ENCODE results near the gene RIMS4.
"Not testable (repeated sequence)": the region's sequence is repeated elsewhere in the genome, so short reads cannot be mapped to it uniquely, and the experiment has no call there.

Gene RIMS4

DNA sequence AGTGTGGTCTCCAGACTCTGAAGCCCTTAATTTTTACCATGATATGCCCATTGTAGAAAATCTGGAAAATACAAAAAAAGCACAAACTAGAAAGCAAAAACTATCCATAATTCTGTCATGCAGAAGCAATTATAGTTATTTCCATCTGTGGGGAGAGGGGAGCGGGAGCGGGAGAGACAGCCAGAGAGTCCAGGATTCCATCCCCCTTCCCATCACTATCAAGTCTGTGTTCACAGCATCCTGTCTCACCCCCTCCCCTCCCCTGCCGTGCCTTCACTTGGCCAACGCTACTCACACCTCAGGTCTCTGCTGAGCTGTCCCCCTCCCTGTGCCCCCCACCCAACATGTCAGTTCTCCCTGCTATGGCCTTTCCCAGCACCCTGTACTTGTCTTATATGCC is 14.5 kb downstream of the RIMS4 start:
- ATAC-seq (no peak), DNase-seq (no peak)

DNA sequence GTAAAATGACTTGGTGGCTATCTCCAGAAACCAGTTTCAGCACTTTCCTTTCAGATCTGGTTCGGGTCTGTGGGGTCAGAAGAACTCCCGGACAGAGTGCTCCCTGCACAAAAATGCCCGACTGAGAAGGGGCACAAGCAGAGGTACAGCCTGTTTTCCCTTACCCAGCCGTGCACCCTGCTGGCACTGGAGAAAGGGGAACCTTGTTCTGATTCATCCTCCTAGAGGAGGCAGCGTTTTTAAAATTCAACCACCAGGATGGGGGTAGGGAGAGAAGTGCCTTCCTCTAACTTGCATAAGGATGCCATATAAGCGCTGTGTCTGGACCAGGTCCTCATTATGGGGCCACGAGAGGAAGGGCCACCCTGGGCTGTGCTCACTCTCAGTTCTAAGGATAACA is 17.6 kb downstream of the RIMS4 start:
- DNase-seq (no peak), ATAC-seq (no peak)

DNA sequence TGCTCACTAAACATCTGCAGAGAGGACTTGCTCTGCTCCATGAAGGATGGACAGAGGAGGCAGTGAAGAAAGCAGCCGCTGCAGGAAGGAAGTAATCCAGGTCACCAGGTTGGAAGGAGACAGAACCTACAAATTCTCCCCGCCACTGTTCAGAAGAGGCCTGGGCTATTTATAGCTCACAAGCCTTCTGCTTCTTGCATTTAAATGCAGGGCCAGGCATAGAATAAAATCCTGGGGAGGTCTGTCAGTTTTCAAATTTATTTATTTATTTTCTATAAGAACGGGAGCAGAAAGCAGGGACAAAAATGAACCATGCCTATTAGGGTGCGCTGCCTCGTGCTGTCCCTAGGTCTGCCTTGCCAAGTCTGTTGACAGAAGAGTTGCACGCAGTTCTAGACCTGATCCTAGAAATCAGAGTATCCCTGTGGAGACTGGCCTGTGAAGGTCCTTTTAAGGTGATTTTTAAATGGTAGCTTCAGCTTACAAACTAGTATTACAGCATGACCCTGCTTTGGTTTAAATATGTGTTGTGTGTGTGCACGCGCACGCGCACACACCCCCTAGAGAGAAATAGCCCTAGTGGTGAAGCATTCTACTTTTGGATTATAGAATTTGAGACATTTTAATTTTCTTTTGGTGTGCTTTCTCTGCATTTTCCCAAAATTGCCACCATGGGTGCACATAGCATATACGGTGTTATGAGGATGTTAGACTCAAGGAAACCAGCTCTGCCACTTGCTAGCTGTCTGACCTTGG is 19.5 kb downstream of the RIMS4 start:
- no peak for DNase-seq
- ATAC-seq: no peak

DNA sequence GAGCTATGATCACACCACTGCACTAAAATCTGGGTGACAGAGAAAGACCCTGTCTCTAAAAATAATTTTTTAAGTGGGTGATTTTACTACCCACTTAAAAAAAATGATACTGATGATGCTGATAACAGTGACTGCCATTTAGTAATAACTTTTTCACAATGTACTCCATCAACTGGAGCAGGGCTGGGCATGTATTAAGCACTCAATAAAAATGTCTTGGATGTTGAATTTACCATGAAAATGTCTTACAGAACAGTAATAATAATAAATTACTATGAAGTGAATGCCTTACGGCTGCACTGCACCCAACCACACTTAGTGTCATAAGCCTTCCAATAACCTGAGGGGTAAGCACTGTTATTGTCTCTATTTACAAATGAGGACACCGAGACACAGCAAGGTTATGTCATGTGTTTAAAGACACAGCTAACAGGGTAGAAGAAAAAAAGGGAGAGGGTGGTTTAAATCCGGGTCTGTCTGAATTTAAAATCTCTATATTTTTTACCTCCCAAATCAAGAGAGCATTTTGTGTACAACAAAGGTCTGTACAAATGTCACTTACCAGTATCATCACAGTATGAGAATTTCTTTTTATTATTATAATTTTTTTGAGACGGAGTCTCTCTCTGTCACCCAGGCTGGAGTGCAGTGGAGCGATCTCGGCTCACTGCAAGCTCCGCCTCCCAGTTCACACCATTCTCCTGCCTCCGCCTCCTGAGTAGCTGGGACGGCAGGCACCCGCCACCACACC is 21.5 kb downstream of the RIMS4 start:
- no peak for ATAC-seq
- DNase-seq: no peak

DNA sequence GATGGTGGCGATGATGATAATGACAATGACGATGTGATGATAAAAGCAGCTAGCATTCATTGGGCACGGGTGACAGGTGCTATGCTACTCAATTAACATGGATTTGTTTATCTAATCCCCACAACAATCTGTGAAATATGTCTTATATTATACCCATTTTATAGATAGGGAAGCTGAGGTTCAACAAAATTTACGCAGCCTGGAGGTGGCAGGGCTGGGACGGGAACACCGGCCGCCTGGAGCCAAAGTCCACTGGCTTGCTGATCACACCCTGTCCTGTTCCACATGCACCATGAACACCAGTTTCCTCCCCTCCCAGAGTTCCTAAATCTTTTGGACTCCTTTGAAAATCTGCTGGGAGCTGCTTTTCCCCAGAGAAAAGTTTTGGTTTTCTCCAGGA is 23.0 kb downstream of the RIMS4 start:
- no peak for DNase-seq
- no peak for ATAC-seq

DNA sequence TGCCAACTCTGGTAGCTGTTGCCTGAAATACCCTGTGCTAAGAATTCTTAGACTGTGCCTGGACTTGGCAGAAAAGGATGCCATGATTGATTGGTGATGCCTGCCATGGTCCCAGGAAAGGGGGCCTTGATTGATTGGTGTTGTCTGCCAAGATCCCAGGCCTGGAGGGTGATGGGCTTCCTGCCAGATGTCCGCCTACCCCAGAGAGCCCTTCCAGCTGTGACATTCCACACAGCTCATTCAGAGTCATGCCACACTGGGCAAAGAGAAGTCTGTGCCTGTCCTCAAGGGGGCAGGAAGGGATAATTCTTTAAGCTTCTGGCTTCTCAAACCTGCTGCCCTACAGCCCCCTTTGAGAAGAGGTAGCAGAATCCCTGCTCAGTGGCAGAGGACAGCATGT is 24.6 kb downstream of the RIMS4 start:
- ATAC-seq: no peak
- DNase-seq: no peak

DNA sequence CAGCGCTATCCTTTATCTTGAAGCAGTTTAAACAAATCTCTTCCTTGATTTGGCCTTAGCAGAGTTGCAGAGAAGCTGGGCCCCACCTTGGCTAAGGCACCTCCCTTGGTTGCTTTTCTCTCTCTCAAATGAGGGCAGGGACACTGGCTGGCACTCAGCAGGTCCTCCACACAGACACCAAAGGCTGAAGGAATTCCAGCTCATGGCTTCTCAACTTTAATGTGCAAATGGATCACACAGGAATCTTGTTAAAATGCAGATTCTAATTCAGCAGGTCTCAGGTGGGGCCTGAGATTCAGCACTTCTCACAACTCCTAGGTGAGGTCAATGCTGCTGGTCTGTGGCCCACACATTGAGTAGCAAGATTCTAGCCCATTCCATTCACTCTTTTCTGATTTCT is 25.7 kb downstream of the RIMS4 start:
- no peak for ATAC-seq

DNA sequence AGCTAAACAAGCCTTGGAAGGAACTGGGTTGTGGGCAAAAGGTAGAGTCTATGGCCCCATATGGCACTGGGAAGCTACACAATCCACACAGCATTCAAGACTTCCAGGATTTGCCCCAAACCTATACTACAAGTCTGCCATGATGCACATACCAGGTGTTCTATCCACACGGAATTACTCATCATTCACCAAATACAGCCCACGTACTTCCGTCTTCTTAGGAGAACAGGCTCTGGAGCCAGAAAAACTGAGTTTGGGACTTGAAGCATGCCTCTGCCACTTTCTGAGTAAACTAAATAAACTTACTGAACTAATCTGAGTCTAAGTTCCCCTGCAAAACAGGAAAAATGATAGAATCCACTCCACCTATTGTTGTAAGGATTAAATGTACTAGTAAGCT is 28.6 kb downstream of the RIMS4 start:
- ATAC-seq (no peak), DNase-seq (no peak)

More for the DNA sequence above, 25.7 kb downstream of the RIMS4 start:
- no peak for DNase-seq

DNA sequence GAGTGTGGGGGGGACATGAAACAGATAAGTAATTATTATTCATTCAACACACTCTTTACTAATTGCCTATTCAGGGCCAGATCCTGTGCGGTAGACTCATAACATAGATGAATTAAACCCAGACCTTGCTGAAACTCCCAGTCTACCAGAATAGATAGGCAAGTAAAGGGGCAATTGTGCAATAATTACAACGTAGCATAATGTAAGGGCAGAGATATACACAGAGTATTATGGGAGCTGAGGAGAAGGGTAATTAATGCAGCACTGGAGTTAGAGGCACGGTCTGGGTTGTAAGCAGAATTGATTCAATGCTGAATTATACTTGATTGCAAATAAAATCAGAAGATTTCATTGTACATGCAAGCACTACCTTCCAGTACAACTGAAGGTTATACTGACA is 29.2 kb downstream of the RIMS4 start:
- DNase-seq: no peak
- ATAC-seq: no peak

DNA sequence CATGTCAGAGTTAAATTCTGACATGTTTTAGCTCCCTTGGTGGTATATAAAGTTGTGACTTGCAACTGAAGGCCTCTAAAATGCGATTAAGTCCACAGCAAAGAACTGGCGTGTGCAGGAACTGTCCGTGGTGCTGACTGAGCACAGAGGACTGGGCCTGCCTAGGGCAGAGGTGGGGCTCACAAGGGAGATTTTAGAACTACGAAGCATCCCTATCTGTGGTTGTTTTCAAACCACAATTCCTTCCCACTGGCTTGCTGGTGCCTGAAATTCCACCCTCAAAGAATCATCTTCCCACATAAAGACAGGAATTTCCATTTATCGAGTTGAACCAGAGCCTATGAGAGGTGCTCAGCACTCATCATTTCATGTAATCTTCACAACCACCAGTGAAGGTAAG is 30.1 kb downstream of the RIMS4 start:
- peak; percentile 50 for DNase-seq
- ATAC-seq: no peak

DNA sequence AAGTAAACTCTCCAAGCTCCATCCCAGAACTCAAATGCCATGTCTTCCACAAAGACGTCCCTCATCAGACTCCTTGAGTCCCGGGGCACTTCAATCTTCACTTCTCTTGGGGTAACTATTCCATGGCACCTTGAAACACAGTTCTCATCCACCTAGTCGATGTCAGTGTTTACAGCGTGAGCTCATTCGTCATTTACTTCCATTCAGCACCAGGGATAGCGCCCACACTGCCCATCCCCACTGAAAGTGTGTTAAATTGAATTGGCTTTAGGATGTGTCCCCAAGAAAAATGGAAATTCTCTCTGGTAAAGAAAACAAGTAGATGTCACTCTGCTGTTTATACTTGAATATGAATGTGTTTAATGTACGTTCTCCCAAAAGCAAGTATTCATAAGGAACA is 33.4 kb downstream of the RIMS4 start:
- ATAC-seq (no peak), DNase-seq (peak; percentile 7)

DNA sequence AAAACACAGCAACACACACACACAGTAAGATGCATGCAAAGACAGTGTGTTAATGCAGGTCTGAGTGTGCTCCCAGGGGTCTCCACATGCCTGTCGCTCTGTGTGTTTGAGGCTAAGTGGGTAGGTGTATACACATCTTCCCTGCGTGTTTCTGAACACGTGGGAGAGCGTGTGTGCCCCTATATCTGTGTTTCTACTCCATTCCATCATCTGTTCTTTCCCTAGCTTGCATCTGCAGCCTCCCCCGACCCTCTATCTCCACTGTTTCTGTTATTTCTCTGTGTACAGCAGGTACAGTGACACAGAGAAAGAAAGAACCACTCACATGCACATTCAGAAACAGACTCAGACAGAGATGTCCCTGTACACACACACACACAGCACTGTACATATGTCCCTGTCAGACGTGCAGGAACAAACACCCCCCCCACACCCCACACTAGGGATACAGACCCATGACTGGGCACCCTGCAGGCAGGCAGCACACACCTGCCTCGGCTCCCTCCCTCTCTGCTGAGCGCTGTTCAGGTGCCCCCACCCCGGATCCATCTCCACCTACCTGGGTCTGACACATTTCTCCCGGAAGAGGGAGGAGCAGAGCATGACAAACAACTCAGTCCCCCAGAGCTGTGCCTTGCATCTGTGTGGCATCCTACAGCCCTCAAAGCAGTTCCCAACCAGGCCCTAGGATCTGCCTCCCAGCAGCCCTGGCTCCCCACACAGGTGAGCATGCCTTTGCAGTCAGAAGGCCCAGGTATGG is 37.1 kb downstream of the RIMS4 start:
- DNase-seq (no peak), ATAC-seq (no peak)

DNA sequence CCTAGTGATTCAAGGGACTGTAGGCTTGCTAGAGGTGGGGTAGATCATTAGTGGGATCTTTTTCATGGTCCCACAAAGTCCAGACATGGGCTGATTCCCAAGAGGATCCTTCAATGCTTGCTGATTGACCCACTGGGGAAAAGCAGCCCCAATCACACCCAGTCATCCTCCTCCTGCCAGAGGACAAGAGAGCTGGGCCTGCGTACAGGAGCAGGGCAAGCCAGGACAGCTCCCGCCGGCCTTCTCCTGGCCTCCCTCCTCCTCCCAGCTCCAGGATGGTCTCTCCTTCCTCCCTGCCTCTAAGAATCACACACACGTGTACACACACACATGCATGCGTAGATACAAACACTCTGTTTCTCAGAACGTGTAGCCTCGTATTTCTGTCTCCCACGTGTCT is 37.7 kb downstream of the RIMS4 start:
- DNase-seq (no peak), ATAC-seq (no peak)

DNA sequence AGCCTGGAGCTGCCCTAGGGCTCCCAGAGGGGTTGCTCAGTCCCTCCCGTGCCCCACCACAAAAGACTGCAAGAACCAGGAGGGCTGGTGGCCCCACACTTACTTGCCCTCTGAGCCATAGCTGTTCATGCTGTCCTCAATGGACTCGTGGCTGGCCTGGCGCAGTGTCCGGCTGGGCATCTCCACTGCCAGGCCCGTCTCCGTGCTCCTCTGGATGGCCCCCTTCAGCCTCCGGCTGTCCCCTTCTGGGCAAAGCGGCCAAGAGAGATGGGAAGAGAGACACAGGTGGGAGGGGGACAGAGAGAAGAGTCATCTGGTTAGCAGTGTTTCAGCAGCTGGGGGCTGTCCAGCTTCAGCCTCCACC is 39.2 kb downstream of the RIMS4 start:
- ATAC-seq (no peak), DNase-seq (no peak)

DNA sequence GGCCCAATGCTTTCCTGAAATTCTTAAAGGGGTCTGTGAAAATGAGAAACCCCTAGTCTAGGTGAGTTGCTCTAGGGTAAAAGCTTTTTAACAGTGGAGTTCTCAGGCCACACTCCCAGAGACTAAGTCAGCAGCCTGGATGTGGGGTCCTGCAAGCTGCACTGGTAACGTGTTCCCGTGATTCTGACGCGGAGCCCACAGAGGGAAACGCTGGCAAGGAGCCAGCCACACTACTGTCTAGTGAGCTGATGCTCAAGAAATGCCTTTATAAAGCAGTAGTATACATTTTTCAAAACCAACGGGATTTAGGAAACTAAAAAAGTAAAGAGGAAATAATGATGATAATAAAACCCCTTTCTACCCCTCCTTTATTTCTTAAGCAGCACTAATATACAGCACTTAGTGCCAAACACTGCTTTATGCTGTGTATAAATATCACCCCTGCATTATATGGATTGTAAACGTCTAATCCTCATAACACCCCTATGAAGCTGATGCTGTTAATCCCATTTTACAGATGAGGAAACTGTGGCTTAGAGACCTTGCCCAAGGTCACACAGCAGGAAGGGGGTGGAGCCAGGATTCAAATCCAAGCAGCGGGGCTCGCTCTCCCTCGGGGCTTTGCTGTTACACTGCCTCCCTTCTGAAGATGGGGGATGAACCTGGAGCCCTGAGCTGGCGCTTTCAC is 39.7 kb downstream of the RIMS4 start:
- ATAC-seq (no peak), DNase-seq (no peak)

DNA sequence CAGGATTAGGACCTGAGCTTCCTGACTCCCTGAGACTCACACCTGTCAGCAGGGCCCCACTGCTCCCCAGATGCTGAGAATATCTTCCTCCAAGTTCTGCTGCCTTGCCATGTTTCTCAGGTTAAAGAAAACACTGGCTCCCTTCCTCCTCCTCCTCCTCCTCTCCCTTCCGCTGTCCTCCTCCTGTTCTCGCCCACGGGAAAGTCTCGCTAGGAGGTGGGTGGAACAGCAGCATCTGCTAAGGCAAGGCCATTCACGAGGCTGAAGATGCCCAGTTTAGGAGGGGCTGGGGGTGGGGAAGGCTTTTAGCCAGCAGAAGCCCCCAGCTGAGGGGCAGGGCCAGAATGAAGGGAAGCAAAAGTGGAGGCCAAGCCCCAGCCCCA is 40.9 kb downstream of the RIMS4 start:
- no peak for DNase-seq
- ATAC-seq: no peak

DNA sequence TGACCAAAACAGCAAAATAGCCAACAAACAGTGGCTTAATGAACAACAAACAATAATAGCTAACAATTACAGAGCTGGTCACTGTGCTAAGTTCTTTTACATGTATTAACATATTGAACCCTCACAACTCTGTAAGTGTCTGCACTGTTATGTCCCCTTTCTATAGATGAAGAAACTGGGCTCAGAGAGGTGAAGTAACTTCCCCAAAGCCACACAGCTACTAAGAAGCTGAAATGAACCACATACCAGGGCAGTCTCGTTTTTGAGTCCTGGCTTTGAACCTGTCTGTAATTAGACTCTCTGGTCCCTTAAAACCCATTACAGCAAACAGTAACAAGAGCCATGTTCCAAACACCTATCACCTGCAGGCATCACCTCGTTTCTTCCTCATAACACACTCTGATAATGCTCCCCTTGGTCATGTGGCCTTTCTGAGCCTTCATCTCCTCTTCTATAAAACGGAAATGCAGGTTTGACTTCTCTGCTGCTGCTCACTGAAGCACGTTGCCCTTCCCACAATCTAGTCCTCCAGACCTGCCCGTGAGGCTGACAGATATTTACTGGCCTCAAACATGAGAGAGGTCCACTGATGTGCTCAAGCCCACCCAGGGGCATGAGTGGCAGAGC is 41.4 kb downstream of the RIMS4 start:
- no peak for ATAC-seq
- no peak for DNase-seq

DNA sequence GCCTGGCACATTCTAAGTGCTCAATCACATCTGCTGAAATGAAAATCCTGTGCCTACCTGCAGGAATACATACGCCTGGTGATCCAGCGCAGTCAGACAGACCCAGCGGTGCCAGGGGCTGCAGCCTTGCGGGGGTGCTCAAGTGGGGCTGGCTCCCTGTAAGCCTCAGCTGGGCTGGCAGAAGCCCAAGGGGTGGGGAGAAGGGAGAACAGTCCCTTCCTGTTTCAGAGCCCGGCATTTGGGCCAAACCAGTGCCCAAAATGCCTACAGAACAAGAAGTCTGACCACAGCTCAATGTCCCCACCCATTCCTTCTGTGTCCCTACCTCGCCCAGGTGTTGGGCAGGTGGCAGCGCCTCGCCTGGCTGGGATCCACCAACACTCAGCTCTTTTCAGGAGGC is 42.1 kb downstream of the RIMS4 start:
- ATAC-seq: no peak
- no peak for DNase-seq

DNA sequence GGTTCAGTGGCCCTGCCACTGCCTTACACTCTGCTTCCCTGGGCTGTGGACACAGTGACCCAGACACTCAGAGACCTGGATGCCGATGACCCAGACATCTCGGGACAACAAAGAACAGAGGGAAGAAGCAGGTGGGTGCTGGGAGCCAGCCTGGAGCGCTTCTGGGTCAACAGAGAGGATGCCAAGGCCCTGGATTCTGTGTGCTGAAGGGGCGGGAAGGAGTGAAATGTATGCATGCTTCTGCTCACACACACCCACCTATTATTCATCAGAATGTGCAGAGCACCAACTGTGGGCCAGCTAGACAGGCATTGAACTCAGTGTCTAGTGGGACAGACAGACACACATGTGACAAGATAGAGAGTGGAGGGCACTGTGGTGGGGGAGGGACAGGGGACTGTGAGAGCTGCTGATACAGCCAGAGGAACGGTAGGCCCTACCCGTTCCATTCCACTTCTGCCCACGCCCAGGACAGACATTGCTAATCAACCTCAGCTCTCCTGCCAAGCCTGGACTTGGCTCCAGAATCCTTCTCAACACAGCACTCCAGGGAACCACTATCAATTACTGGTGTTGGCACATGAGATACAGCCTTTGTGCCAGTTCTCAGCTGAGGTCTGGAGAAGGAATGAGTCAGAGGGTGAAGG is 44.5 kb downstream of the RIMS4 start:
- no peak for DNase-seq
- ATAC-seq: no peak

DNA sequence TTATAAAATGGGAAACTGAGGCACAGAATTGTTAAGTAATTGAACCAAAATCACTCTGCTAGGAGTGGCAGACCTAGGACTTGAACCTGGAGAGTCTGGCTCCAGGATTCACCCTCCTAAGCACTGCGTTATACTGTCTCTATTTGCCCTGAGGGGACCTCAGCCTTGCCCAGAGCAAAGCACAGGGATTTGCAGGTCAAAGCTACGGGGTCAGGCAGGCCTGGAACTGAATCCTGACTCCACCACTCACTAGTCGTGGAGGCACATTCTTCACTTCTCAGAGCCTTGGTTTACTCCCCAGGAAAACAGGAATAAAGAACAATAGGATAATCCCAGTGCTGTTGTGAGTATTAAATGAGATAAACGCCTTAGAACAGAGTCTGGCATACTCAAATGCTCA is 45.3 kb downstream of the RIMS4 start:
- ATAC-seq (no peak), DNase-seq (no peak)

DNA sequence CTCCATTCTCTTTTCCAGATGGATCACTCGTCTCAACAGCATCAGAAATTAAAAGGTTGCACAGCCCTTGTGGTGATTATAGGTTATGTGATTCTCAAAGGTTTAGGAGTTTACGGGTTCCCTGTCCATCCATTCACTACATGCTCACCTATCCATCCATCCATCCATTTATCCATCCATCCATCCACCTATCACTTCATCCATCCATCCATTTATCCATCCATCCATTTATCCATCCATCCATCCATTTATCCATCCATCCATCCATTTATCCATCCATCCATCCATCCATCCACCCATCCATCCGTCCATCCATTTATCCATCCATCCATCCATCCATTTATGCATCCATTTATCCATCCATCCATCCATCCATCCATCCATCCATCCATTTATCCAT is 46.5 kb downstream of the RIMS4 start:
- DNase-seq, ATAC-seq: not testable (repeated sequence)

Data from stimulated activated naive CD8-positive, alpha-beta T cell treated with anti-CD3 and anti-CD28 coated beads, Interleukin-15, Interleukin-2, amounts not matched to agents 100 U/mL and 50 U/mL, for 24 hours (primary cell).